ENCODE data around the gene PJA2.
A peak's percentile ranks its signal among the peaks of the same experiment; 100 is the strongest.

PJA2 gene

DNA sequence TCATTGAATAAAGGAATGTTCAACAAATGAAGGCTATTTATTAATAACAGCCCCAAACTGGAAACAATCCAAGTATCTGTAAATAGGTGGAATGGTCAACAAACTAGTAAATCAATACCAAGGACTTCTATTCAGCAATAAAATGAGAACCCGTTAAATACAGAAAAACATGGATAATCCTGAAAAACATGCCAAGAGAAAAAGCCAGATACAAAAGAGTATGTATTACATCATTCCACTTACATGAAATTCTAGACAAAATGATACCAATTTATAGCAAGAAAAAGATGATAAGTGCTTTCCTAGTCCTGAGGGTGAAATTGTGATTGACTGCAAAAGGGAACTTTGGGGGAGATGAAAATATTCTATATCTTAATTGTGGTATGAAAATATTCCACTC lies 3.1 kb downstream of the PJA2 start:
- Histone ChIP-seq H3K4me1 (ENCODE audit: low read depth, poor library complexity, severe bottlenecking) (peaks cover 33% of the 10 kb centered on the region), H3K9ac (no peak overlapping the region; the same call in 1 of the 2 replicates), H3K4me3 (IDR thresholded peaks at IDR 0.05; ENCODE audit: insufficient read depth, low read depth, low read length) (no peak overlapping the region)

DNA sequence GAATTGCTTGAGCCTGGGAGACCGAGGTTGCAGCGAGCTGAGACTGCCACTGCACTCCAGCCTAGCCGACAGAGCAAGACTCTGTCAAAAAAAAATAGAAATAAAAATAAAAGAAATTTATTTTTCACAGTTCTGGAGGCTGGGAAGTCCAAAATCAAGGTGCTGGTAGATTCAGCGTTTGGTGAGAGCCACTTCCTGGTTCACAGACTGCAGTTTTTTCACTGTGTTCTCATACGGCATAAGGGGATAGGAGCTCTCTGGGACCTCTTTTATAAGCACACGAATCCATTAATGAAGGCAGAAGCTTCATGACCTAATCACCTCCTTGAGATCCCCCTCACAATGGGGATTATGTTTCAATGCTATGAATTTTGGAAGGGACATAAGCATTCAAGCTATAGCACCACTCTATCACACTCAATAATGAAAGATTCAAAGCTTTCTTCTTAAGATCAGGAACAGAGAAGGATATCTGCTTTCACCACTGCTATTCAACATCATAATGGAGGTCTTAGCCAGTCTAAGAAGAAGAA lies 5.3 kb downstream of the PJA2 start:
- no peak overlapping the region for H3K4me2 ChIP-seq
- peaks cover 26% of the 10 kb centered on the region for H3K4me1 ChIP-seq (ENCODE audit: low read depth, poor library complexity, severe bottlenecking)
- no peak overlapping the region for H2AFZ ChIP-seq (ENCODE audit: low read depth)
- no peak overlapping the region for H3K27ac ChIP-seq
- H3K79me2 ChIP-seq (ENCODE audit: insufficient read depth, low read depth) = peaks cover 82% of the 10 kb centered on the region
- TF ChIP-seq, protein P1, sequence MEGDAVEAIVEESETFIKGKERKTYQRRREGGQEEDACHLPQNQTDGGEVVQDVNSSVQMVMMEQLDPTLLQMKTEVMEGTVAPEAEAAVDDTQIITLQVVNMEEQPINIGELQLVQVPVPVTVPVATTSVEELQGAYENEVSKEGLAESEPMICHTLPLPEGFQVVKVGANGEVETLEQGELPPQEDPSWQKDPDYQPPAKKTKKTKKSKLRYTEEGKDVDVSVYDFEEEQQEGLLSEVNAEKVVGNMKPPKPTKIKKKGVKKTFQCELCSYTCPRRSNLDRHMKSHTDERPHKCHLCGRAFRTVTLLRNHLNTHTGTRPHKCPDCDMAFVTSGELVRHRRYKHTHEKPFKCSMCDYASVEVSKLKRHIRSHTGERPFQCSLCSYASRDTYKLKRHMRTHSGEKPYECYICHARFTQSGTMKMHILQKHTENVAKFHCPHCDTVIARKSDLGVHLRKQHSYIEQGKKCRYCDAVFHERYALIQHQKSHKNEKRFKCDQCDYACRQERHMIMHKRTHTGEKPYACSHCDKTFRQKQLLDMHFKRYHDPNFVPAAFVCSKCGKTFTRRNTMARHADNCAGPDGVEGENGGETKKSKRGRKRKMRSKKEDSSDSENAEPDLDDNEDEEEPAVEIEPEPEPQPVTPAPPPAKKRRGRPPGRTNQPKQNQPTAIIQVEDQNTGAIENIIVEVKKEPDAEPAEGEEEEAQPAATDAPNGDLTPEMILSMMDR (conservative IDR thresholded peaks at IDR 0.05; ENCODE audit: low read depth, low read length) = no peak
- no peaks in the 10 kb centered on the region for H3K36me3 ChIP-seq (ENCODE audit: insufficient read depth)
- no peak overlapping the region for H3K9ac ChIP-seq
- H3K4me3 ChIP-seq (IDR thresholded peaks at IDR 0.05; ENCODE audit: insufficient read depth, low read depth, low read length) = no peak overlapping the region
- H3K27me3 ChIP-seq (ENCODE audit: insufficient read depth, low read depth) = no peaks in the 10 kb centered on the region
- H4K20me1 ChIP-seq (ENCODE audit: insufficient read depth) = no peaks in the 10 kb centered on the region; the same call in 1 of the 2 replicates

More for the DNA sequence above, 3.1 kb downstream of the PJA2 start:
- TF ChIP-seq, protein P1 (conservative IDR thresholded peaks at IDR 0.05; ENCODE audit: low read depth, low read length) = no peak
- Histone ChIP-seq H3K79me2 (ENCODE audit: insufficient read depth, low read depth) (peaks cover 70% of the 10 kb centered on the region), H2AFZ (ENCODE audit: low read depth) (no peak overlapping the region), H3K27me3 (ENCODE audit: insufficient read depth, low read depth) (no peaks in the 10 kb centered on the region), H3K27ac (peak overlapping the region; percentile 89; the same call in 1 of the 2 replicates), H4K20me1 (ENCODE audit: insufficient read depth) (no peaks in the 10 kb centered on the region; the same call in 1 of the 2 replicates), H3K4me2 (peak overlapping the region; percentile 84), H3K36me3 (ENCODE audit: insufficient read depth) (no peaks in the 10 kb centered on the region)

DNA sequence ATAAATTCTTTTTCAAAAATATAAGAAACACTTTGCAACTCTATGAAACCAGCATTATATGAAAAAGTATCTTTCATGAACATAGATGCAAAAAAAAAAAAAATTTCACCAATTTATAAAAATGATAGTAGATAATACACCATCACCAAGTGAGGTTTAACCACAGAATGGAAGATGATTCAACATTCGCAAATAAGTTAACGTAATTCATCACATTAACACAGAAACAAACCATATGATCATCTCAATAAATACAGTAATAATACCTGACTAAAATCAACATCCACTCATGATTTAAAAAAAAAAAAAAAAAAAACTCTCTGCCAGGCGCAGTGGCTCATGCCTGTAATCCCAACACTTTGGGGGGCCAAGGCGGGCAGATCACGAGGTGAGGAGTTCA lies 6.3 kb downstream of the PJA2 start:
- TF ChIP-seq, protein P1 (conservative IDR thresholded peaks at IDR 0.05; ENCODE audit: low read depth, low read length) = no peak
- peaks cover 26% of the 10 kb centered on the region for H3K4me1 ChIP-seq (ENCODE audit: low read depth, poor library complexity, severe bottlenecking)
- no peaks in the 10 kb centered on the region; the same call in 1 of the 2 replicates for H4K20me1 ChIP-seq (ENCODE audit: insufficient read depth)
- peaks cover 79% of the 10 kb centered on the region for H3K79me2 ChIP-seq (ENCODE audit: insufficient read depth, low read depth)
- H3K4me3 ChIP-seq (IDR thresholded peaks at IDR 0.05; ENCODE audit: insufficient read depth, low read depth, low read length) = no peak overlapping the region
- no peak overlapping the region for H2AFZ ChIP-seq (ENCODE audit: low read depth)
- no peak overlapping the region for H3K27ac ChIP-seq
- H3K4me2 ChIP-seq = no peak overlapping the region
- no peak overlapping the region for H3K9ac ChIP-seq
- H3K27me3 ChIP-seq (ENCODE audit: insufficient read depth, low read depth) = no peaks in the 10 kb centered on the region
- H3K36me3 ChIP-seq (ENCODE audit: insufficient read depth) = no peaks in the 10 kb centered on the region

DNA sequence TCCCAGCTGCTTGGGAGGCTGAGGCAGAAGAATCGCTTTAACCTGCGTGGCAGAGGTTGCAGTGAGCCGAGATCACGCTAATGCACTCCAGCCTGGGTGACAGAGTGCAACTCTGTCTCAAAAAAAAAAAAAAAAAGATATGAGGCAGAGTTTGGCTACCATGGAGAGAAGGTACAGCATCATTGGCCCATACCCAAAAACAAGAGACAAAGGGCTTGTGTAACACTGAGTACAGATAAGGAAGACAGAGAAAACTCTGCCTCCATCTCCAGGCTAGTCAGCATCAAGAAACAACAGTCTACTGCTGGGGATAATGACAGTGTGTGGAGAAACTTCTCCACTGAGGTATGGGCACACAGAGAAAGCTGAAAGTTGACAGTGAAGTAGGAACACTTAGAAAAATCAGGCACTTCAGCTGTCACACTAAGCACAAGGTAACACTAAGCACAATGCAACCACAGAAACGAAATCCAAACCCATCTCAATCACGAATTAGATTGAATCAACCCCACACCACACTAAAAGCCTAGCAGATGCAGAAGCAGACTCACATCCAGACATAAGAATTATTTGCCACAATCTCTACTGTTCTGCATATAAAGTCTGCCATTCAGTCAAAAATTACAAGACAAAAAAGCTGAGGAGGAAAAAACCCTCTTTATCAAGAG lies 10.5 kb downstream of the PJA2 start:
- Histone ChIP-seq H3K27ac (no peak overlapping the region), H3K4me3 (IDR thresholded peaks at IDR 0.05; ENCODE audit: insufficient read depth, low read depth, low read length) (no peak overlapping the region), H2AFZ (ENCODE audit: low read depth) (no peak overlapping the region), H3K4me1 (ENCODE audit: low read depth, poor library complexity, severe bottlenecking) (no peaks in the 10 kb centered on the region), H3K4me2 (no peak overlapping the region), H4K20me1 (ENCODE audit: insufficient read depth) (no peaks in the 10 kb centered on the region; the same call in 1 of the 2 replicates), H3K9ac (no peak overlapping the region), H3K79me2 (ENCODE audit: insufficient read depth, low read depth) (peaks cover 75% of the 10 kb centered on the region), H3K36me3 (ENCODE audit: insufficient read depth) (no peaks in the 10 kb centered on the region), H3K27me3 (ENCODE audit: insufficient read depth, low read depth) (no peaks in the 10 kb centered on the region)
- TF ChIP-seq, protein P1 (conservative IDR thresholded peaks at IDR 0.05; ENCODE audit: low read depth, low read length) = no peak
